ES-I3 (cell line): ENCODE data around the gene PITX3.
"Not testable (repeated sequence)": the region's sequence is repeated elsewhere in the genome, so short reads cannot be mapped to it uniquely, and the experiment has no call there.

Experiments
- H3K36me3 ChIP-seq: 2 replicates; pipeline ENCODE4 v1.6.1; 2013; ENCODE audit warnings: mild to moderate bottlenecking, low read length, control low read depth, moderate library complexity; ENCODE audit not compliant: insufficient read depth
- H3K4me1 ChIP-seq: 2 replicates; pipeline ENCODE4 v1.6.1; 2013; ENCODE audit warnings: mild to moderate bottlenecking, control low read depth, low read length; ENCODE audit not compliant: insufficient read depth
- H3K9ac ChIP-seq: 2 replicates; pipeline ENCODE4 v1.6.1; 2013; ENCODE audit warnings: low read depth, mild to moderate bottlenecking, low read length, moderate library complexity
- H3K9me3 ChIP-seq: 2 replicates; pipeline ENCODE4 v1.6.1; 2013; ENCODE audit warnings: mild to moderate bottlenecking, low read length, moderate library complexity; ENCODE audit not compliant: control insufficient read depth, insufficient read depth

PITX3 gene

GRCh38 chr10:102191956-102192355 is 49.4 kb downstream of the PITX3 start:
- Histone ChIP-seq H3K4me1 (no peaks in the 10 kb centered on the region), H3K9ac (no peak overlapping the region), H3K9me3 (peaks cover 15% of the 10 kb centered on the region), H3K36me3 (no peaks in the 10 kb centered on the region)

GRCh38 chr10:102188941-102189898 is 52.1 kb downstream of the PITX3 start:
- not testable (repeated sequence) for H3K9ac ChIP-seq

GRCh38 chr10:102188298-102188940 is 52.9 kb downstream of the PITX3 start:
- no peaks in the 10 kb centered on the region for H3K36me3 ChIP-seq
- no peaks in the 10 kb centered on the region for H3K4me1 ChIP-seq
- peaks cover 15% of the 10 kb centered on the region for H3K9me3 ChIP-seq
- no peak overlapping the region for H3K9ac ChIP-seq

More at GRCh38 chr10:102188941-102189898, 52.1 kb downstream of the PITX3 start:
- H3K36me3 ChIP-seq, H3K4me1 ChIP-seq: not testable (repeated sequence)
- peaks cover 15% of the 10 kb centered on the region for H3K9me3 ChIP-seq

GRCh38 chr10:102185811-102186527 is 55.3 kb downstream of the PITX3 start:
- H3K4me1 ChIP-seq, result no peaks in the 10 kb centered on the region
- H3K9ac ChIP-seq, result no peak overlapping the region
- no peaks in the 10 kb centered on the region; the same call in 1 of the 2 replicates for H3K9me3 ChIP-seq
- no peaks in the 10 kb centered on the region for H3K36me3 ChIP-seq

- Histone ChIP-seq H3K4me1 (no peaks in the 10 kb centered on the region), H3K36me3 (no peaks in the 10 kb centered on the region), H3K9me3 (no peaks in the 10 kb centered on the region; the same call in 1 of the 2 replicates), H3K9ac (no peak overlapping the region)
Measured at GRCh38 chr10:102185272-102185671, 56.0 kb downstream of the PITX3 start.

GRCh38 chr10:102184606-102185005 is 56.7 kb downstream of the PITX3 start:
- Histone ChIP-seq H3K4me1 (no peaks in the 10 kb centered on the region), H3K9me3 (no peaks in the 10 kb centered on the region; the same call in 1 of the 2 replicates), H3K36me3 (no peaks in the 10 kb centered on the region), H3K9ac (no peak overlapping the region)
